ENCODE results near the gene NAA35. TPM values are rescaled to one million over a fixed set of nuclear protein-coding genes. Genes with fewer than 3 reads are reported as not detected.

The NAA35 gene
- total and polyA plus RNA-seq, 2 of the 8 experiments (the other 6 are each of a cell fraction or from before 2014, with no cell fraction given), result 12.9 to 35.2 TPM

DNA sequence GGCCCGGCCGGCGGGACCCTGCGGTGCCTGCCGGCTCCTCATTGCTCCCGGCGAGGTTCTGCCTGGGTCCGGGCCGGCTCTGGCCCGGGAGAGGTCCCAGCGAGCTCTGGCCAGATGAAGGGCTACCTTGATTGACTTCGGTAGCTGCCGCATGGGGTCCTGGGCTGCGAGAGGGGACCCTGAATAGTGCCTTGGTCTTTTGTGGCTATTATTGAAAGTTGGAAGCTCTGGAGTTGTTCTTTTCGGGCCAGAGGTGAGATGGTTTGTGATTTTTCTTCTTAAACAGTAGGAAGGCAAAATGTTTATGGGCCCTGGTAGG, 635 bp downstream of the NAA35 start (continued):
- TF ChIP-seq ATF2 (IDR thresholded peaks at IDR 0.05; ENCODE audit: low read length) (no peak), USF2 (IDR thresholded peaks at IDR 0.05; ENCODE audit: low read length) (no peak)
